NT2/D1 (cell line): ENCODE measurements around the gene CBX1.

Experiments used
- DNase-seq: peaks from one replicate; pipeline ENCODE4 v3.0.0-alpha.2; 2011; ENCODE audit warnings: low read depth, low spot score
- H3K27me3 ChIP-seq: 2 replicates; pipeline ENCODE4 v1.6.0; 2011; ENCODE audit warnings: mild to moderate bottlenecking; ENCODE audit not compliant: insufficient read length, insufficient read depth
- H3K36me3 ChIP-seq: 2 replicates; pipeline ENCODE4 v1.6.1; 2011; ENCODE audit warnings: mild to moderate bottlenecking, low read length, mixed read lengths; ENCODE audit not compliant: insufficient read depth, insufficient read length
- H3K4me1 ChIP-seq: 2 replicates; pipeline ENCODE4 v1.5.1; 2011; ENCODE audit not compliant: insufficient read depth, insufficient read length
- H3K4me3 ChIP-seq: 2 replicates; pipeline ENCODE4 v1.5.1; 2011; ENCODE audit warnings: low read depth; ENCODE audit not compliant: insufficient read length
- H3K9ac ChIP-seq: 2 replicates; pipeline ENCODE4 v1.6.0; 2011; ENCODE audit warnings: low read depth; ENCODE audit not compliant: insufficient read length
- H3K9me3 ChIP-seq: 2 replicates; pipeline ENCODE4 v1.5.1; 2011; ENCODE audit warnings: mild to moderate bottlenecking, low read length; ENCODE audit not compliant: insufficient read depth
- SUZ12 ChIP-seq: IDR thresholded peaks from 2 replicates; pipeline ENCODE4 v1.6.1; 2011; ENCODE audit not compliant: insufficient read length, insufficient read depth; ENCODE audit errors: extremely low read depth
- YY1 ChIP-seq: IDR thresholded peaks from 2 replicates; pipeline ENCODE4 v1.6.1; 2011; ENCODE audit not compliant: insufficient read length, insufficient read depth
- ZNF274 ChIP-seq: IDR thresholded peaks from 2 replicates; pipeline ENCODE4 v1.6.1; 2011; ENCODE audit warnings: mild to moderate bottlenecking, low read depth, low read length

CBX1 gene

GRCh38 chr17:48027322-48027981 lies 73.8 kb downstream of the CBX1 start:
- peaks cover 16% of the 10 kb centered on the region for H3K4me1 ChIP-seq
- no peak for DNase-seq
- no peaks in the 10 kb centered on the region for H3K36me3 ChIP-seq
- TF ChIP-seq SUZ12: no peak
- no peak for TF ChIP-seq YY1
- no peak for TF ChIP-seq ZNF274
- no peak overlapping the region for H3K4me3 ChIP-seq
- H3K9me3 ChIP-seq: no peaks in the 10 kb centered on the region
- peaks cover 18% of the 10 kb centered on the region for H3K27me3 ChIP-seq
- no peak overlapping the region for H3K9ac ChIP-seq

- Histone ChIP-seq H3K4me1 (peaks cover 16% of the 10 kb centered on the region), H3K9me3 (no peaks in the 10 kb centered on the region), H3K9ac (peak overlapping the region; percentile 54), H3K27me3 (peaks cover 18% of the 10 kb centered on the region), H3K36me3 (no peaks in the 10 kb centered on the region), H3K4me3 (no peak overlapping the region)
- no peak for TF ChIP-seq YY1
- TF ChIP-seq ZNF274: no peak
- TF ChIP-seq SUZ12: no peak
- DNase-seq: peak; percentile 77
These were observed 74.6 kb downstream of the CBX1 start for GRCh38 chr17:48026502-48027321.

- TF ChIP-seq SUZ12 (no peak), ZNF274 (no peak)
- no peak for DNase-seq
- peaks cover 18% of the 10 kb centered on the region for H3K27me3 ChIP-seq
- peak overlapping the region; percentile 42 for H3K4me3 ChIP-seq
- H3K9ac ChIP-seq: peak overlapping the region; percentile 57
- no peaks in the 10 kb centered on the region for H3K9me3 ChIP-seq
- H3K36me3 ChIP-seq: no peaks in the 10 kb centered on the region
- peaks cover 16% of the 10 kb centered on the region for H3K4me1 ChIP-seq
These were observed 75.3 kb downstream of the CBX1 start for GRCh38 chr17:48025904-48026501.

GRCh38 chr17:48025040-48025903 lies 76.0 kb downstream of the CBX1 start:
- no peaks in the 10 kb centered on the region for H3K36me3 ChIP-seq
- H3K4me3 ChIP-seq: peak overlapping the region; percentile 46
- H3K4me1 ChIP-seq: peaks cover 16% of the 10 kb centered on the region
- H3K27me3 ChIP-seq: peaks cover 18% of the 10 kb centered on the region
- DNase-seq: peak; percentile 79
- H3K9me3 ChIP-seq: no peaks in the 10 kb centered on the region
- peak overlapping the region; percentile 57 for H3K9ac ChIP-seq
- no peak for TF ChIP-seq YY1
- no peak for TF ChIP-seq ZNF274
- TF ChIP-seq SUZ12: peak; percentile 4

GRCh38 chr17:48024149-48025039 lies 76.9 kb downstream of the CBX1 start:
- Histone ChIP-seq H3K4me1 (peaks cover 16% of the 10 kb centered on the region), H3K36me3 (no peaks in the 10 kb centered on the region), H3K9me3 (no peaks in the 10 kb centered on the region), H3K9ac (peak overlapping the region; percentile 83), H3K4me3 (peak overlapping the region; percentile 46), H3K27me3 (peaks cover 18% of the 10 kb centered on the region)
- no peak for DNase-seq
- TF ChIP-seq ZNF274 (no peak), SUZ12 (peak; percentile 69)

- Histone ChIP-seq H3K9me3 (no peaks in the 10 kb centered on the region), H3K9ac (peak overlapping the region; percentile 83), H3K27me3 (peaks cover 18% of the 10 kb centered on the region), H3K36me3 (no peaks in the 10 kb centered on the region), H3K4me3 (peak overlapping the region; percentile 46), H3K4me1 (peaks cover 16% of the 10 kb centered on the region)
- DNase-seq: peak; percentile 69
- TF ChIP-seq SUZ12 (no peak), YY1 (no peak), ZNF274 (no peak)
These were observed 77.7 kb downstream of the CBX1 start for GRCh38 chr17:48023400-48024148.
